NB4 (cell line): Measurements from ENCODE around the gene HOXC4.

ENCODE experiments used
- DNase-seq: peaks from one replicate; pipeline ENCODE4 v3.0.0; 2010; ENCODE audit warnings: low read depth
- H3K4me3 ChIP-seq: one replicate; pipeline ENCODE4 v1.5.1; 2011; ENCODE audit warnings: mild to moderate bottlenecking, low read depth, low read length, moderate library complexity
- CTCF ChIP-seq: IDR thresholded peaks from one replicate; pipeline ENCODE4 v1.5.1; 2012; ENCODE audit warnings: low read depth, low read length
- MYC ChIP-seq: IDR thresholded peaks from 2 replicates; pipeline ENCODE4 v1.6.1; 2011; ENCODE audit warnings: low read depth, low read length
- POLR2A ChIP-seq: IDR thresholded peaks from 2 replicates; pipeline ENCODE4 v1.6.1; 2011; ENCODE audit warnings: mild to moderate bottlenecking; ENCODE audit not compliant: insufficient read length; ENCODE audit errors: extremely low read depth
- TF ChIP-seq, protein P1 (sequence below): IDR thresholded peaks from 2 replicates; pipeline ENCODE4 v1.6.1; 2011; ENCODE audit warnings: low read depth, low read length

HOXC4 gene

DNA sequence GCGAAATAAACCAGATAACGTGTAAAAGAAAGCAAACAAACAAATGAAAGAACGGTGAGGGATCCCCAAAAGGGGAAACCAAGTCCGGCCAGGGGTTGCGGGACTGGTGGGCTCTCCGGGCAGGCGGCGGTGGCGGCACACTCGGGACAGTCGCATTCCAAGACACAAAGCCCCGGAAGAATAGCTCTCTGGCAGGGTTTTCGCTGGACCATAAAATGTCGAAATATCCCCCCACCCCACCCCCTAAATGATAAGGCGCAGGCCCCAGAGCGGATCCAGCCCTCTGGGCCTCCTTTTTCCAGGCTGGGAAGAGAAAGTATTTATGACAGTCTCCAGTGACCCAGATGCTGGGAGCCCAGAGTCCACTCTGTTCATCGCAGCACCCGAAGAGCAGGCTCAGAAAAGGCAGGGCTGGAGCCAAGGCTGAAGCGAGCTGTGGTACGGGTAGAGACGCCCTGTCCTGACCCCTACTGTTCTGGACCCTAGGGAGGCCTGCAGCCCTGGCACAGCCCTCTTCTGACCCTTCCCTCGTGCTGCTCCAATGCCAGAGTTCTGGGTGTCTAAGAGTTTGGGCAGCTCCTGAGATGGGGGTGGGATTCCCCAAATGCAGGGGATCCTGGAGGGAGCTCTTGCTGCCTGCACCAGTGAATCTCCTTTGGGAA lies 46.9 kb upstream of the HOXC4 start:
- DNase-seq = no peak
- H3K4me3 ChIP-seq = peak overlapping the region; percentile 21
- TF ChIP-seq, protein P1, sequence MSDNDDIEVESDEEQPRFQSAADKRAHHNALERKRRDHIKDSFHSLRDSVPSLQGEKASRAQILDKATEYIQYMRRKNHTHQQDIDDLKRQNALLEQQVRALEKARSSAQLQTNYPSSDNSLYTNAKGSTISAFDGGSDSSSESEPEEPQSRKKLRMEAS = no peak
- TF ChIP-seq CTCF (no peak), POLR2A (no peak)

DNA sequence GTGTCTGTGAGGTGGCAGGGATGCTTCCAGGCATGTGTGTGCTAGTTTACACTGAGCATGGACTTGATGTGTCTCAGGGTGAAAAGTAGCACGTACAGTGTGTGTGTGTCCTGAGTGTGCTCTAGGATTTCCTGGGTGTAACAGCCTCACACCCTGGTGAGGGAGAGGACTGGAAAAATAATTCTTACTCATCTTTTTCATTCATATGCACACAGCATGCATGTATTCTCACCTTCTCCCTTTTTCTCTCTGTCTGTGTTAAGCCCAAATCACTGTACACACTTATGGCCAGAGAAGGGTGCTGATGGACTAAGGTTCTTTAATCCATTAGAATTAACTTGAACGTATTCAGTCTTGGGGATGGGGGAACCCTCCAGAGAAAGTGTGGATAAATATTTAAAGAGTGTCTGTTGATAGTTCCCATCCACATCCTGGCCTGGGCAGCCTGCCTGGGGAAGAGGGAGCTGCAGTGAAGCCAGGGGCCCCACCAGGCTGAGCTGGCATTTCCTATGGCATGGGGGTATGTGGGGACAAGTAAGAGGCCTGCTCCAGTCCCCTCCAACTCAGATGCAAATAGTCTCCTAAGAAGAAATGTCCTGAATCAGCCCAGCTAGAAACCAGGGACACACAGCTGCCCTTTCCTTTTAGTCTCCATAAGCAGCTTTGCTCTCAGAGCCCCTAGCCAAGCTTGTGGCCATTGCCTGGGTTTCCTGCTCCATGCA lies 45.9 kb upstream of the HOXC4 start:
- DNase-seq = no peak
- H3K4me3 ChIP-seq = no peak overlapping the region
- TF ChIP-seq CTCF (no peak), MYC (no peak), POLR2A (no peak)
- TF ChIP-seq, protein P1 = no peak

DNA sequence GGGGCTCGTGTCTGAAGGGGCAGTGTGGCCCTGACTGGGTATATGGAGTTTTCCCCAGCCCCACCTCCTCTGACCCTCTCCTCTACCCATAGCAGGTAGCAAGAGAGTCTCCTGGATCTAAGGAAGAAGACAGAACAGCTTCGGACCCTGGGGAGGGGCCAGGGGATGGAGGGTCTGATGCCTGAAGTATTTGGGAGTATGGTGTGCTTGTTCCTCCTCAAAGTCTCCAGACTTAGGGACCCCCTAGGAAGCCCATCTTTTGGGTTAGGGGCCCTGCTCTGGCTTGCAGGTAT lies 45.4 kb upstream of the HOXC4 start:
- DNase-seq = no peak
- no peak for TF ChIP-seq POLR2A
- TF ChIP-seq, protein P1 = no peak
- no peak for TF ChIP-seq CTCF
- TF ChIP-seq MYC = no peak
- H3K4me3 ChIP-seq = no peak overlapping the region

DNA sequence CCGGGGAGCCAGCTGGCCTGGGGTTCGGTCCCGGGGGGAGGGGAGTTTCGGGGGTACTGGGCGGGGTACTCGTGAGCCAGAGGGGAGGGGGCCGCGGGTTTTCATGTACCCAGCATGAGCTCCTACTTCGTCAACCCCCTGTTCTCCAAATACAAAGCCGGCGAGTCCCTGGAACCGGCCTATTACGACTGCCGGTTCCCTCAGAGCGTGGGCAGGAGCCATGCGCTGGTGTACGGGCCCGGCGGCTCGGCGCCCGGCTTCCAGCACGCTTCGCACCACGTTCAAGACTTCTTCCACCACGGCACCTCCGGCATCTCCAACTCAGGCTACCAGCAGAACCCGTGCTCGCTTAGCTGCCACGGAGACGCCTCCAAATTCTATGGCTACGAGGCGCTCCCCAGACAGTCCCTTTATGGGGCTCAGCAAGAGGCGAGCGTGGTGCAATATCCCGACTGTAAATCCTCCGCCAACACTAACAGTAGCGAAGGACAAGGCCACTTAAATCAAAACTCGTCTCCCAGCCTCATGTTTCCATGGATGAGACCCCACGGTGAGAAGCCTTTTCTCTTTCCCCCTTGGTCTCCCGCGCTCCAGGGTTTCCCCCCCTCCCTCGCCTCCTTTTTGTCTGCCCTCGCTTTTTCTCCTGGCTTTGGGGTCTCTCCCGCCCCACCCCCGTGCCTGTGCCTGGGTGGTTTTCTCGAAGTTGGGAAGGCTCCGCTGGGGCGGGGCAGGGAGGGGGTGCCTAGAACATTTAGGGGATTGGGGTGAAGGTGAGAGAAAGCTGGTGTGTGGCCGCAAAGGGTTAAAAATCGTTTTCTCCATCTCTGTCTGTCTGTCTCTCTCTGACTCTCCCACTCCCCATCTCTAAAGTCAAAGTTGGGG lies 44.2 kb upstream of the HOXC4 start:
- TF ChIP-seq POLR2A (no peak), MYC (no peak), CTCF (no peak)
- TF ChIP-seq, protein P1 = no peak
- peak overlapping the region; percentile 42 for H3K4me3 ChIP-seq
- DNase-seq = peak; percentile 73

DNA sequence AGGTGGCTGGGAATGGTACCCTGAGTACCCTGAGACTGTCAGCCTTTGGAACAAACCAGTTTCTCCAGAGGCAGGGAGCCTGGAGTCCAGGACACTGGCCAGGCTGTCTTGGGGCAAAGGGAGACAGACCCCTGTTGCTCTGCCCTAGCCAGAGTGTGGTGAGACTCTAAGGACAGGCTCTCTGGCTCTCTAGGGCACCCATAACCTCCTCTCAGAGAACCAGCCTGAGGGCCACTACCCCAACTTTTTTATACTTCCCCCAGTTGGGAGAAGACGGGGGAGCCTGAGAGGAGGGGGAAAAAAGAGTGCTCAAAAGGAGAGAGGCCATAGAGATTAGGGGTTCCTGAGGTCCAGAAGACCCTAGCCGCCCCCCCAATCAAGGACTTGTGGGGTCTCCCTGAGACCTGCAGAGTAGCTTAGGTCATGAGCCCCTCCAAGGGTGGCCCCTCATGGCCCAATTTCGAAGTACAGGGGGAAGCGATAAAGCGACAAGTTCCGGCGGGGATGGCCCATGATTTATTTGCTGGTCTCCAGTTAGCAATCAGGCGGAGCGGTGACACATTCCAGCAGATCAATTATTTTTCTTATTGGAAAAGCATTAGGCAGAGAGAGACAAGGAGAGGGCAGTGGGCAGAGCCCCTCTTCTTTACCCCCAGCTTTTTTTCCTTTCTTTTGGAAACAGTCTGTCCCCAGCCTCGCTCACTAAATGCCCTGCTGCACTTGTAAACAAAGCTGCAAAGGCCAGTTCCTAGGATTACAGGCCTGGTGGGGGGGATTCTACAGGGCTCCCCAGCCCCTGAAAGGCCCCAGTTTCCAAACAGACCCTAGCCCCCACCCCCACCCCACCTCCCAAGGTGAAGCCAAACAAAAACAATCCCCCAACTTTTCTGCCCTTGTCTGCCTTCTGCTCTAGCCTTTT lies 43.3 kb upstream of the HOXC4 start:
- DNase-seq = no peak
- no peak overlapping the region for H3K4me3 ChIP-seq
- TF ChIP-seq POLR2A (no peak), CTCF (no peak), MYC (no peak)
- TF ChIP-seq, protein P1 = no peak
